Measurements from ENCODE around the gene SVOP.
A peak's percentile ranks its signal among the peaks of the same experiment; 100 is the strongest.
"Not testable (repeated sequence)": the region's sequence is repeated elsewhere in the genome, so short reads cannot be mapped to it uniquely, and the experiment has no call there.

The SVOP gene, protein sequence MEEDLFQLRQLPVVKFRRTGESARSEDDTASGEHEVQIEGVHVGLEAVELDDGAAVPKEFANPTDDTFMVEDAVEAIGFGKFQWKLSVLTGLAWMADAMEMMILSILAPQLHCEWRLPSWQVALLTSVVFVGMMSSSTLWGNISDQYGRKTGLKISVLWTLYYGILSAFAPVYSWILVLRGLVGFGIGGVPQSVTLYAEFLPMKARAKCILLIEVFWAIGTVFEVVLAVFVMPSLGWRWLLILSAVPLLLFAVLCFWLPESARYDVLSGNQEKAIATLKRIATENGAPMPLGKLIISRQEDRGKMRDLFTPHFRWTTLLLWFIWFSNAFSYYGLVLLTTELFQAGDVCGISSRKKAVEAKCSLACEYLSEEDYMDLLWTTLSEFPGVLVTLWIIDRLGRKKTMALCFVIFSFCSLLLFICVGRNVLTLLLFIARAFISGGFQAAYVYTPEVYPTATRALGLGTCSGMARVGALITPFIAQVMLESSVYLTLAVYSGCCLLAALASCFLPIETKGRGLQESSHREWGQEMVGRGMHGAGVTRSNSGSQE

DNA sequence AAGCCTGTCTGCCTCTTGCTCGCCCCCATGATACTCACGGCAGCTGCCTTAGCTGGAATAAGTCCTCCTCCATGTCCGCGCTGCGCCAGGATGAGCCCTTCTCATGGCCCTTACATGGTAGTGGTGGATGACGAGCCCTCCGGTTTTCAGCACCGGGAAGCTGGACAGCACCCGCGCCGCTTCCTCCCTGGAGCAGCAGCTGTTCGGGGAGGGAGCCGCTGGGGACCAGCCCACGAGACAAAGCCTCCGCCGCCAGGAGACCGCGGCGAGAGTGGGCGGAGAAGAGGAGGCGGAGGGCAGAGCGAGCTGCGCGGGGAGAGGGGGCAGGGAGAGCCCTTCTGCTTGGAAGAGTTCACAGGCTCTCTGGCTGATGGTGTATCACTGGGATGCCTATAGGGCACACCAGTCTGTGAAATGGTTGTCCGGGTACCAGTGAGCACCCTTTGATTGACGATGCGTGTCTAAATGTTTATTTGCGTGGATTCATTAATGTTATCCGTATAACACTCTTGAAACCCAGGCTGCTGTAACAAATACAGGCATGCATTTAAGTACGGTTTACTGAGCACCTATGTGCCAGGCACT is at the start of gene SVOP:
TSS of gene SVOP (minus strand) at position 273 of the 585 bp plus-strand sequence. CDS start at position 73, 200 bp downstream.
- peak; percentile 25 to 32 for DNase-seq (ENCODE audit: low read depth in 2 of 2)

- DNase-seq (ENCODE audit: low read depth in 2 of 2) = no peak
These were observed 48.7 kb upstream of the SVOP start for GRCh38 chr12:109069307-109070271.

DNA sequence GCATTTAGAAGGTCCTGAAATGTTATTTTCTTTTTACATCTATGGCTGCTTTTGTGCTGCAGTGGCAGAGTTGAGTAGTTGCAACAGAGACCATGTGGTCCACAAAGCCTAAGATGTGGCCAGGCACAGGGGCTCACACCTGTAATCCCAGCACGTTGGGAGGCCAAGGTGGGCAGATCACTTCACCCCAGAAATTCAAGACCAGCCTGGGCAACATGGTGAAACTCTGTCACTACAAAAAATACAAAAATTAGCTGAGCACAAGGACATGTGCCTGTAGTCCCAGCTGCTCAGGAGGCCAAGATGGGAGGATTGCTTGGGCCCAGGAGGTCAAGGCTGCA is 45.0 kb upstream of the SVOP start:
- DNase-seq (ENCODE audit: low read depth in 2 of 2) = no peak

- DNase-seq (ENCODE audit: low read depth in 2 of 2) = no peak
These were observed 44.4 kb upstream of the SVOP start for GRCh38 chr12:109065154-109065852.

- DNase-seq (ENCODE audit: low read depth in 2 of 2) = no peak
These were observed 43.3 kb upstream of the SVOP start for GRCh38 chr12:109064143-109064542.

GRCh38 chr12:109058773-109059172 is 37.9 kb upstream of the SVOP start:
- DNase-seq (ENCODE audit: low read depth in 2 of 2) = no peak

DNA sequence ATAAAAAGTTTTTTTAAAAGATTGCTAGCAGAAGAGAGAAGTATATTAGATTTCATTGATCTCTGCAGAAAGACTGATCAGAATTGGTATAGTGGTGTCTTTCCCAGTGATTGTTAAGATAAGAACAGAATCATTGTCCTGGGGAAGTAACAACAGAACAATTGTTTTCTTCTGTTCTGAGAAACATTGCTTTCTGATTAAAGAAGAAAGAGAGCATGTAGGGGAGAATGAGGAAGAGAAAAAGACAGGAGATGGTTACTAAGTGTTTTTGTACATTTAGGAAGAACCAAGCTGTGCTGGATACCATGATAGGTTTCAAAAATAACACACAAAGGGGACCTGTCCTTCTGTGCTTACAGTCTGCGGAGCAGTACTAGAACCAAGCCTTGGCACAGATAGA is 36.5 kb upstream of the SVOP start:
- DNase-seq (ENCODE audit: low read depth in 2 of 2) = no peak

DNA sequence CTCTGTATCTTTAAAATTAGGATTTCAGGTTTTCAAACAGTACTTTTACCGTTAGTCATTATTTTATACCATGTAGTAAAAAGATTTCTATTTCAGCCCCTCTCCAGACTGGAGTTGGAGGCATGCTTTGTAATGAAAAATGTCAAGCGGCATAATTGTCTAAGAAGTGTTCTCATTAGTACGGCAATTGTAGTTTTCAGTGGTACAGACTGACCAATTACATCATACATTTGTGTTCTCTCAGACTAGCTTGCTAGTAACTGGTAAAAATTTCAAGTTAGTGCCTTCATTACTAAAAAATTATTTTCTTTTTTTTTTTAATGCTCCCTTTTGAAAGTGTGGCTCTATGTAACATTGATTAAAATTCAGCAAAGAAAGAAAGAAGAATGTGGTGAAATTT is 36.0 kb upstream of the SVOP start:
- no peak for DNase-seq (ENCODE audit: low read depth in 2 of 2)

GRCh38 chr12:109054520-109054919 is 33.7 kb upstream of the SVOP start:
- DNase-seq (ENCODE audit: low read depth in 2 of 2) = no peak

- DNase-seq (ENCODE audit: low read depth in 2 of 2) = not testable (repeated sequence)
These were observed 33.3 kb upstream of the SVOP start for GRCh38 chr12:109054124-109054513.

DNA sequence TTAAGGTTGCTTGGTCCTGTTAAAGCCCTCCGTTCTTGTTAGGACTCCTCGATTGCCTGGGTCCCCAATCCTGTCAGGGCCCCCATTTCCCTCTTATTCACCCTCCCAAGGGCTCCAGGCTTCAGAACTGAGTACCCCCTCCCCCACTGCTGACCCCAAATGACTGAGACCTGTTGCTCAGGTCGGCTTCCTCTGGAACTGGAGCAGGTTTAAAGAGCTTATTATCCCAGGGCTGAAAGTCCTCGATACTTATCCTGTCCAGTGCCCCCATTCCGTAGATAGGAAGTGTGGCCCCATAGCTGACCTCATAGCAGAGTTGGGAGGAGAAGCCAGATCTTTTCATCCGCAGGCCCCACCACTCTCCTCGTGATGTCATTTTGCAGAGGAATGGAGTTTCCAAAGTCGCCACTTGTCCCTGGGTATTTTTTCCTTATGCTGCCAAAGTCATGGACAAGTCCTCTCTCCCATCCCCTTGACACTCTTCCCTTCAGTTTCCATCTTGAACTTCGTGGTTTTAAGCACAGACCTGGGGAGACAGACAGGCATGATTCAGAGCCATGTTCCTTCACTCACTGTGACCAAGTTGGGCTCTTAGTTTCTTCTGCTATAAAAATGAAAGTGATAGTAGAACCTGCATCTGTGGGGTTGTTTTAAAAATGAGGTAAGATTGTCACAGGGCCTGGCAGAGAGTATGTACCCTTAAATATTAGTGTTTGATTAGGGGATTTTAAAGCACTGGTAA is 32.7 kb upstream of the SVOP start:
- no peak for DNase-seq (ENCODE audit: low read depth in 2 of 2)

- DNase-seq (ENCODE audit: low read depth in 2 of 2) = peak; percentile 69 to 74
These were observed 31.8 kb upstream of the SVOP start, which contains the start of gene USP30 for GRCh38 chr12:109052414-109053323. TSS of gene USP30 (plus strand) at chr12:109052576. CDS start at chr12:109052679, 103 bp downstream.

GRCh38 chr12:109052097-109052413 is 31.2 kb upstream of the SVOP start:
- no peak for DNase-seq (ENCODE audit: low read depth in 2 of 2)

GRCh38 chr12:109049794-109050193 is 28.9 kb upstream of the SVOP start:
- not testable (repeated sequence) for DNase-seq (ENCODE audit: low read depth in 2 of 2)

- not testable (repeated sequence) for DNase-seq (ENCODE audit: low read depth in 2 of 2)
These were observed 27.8 kb upstream of the SVOP start for GRCh38 chr12:109048706-109049105.

DNA sequence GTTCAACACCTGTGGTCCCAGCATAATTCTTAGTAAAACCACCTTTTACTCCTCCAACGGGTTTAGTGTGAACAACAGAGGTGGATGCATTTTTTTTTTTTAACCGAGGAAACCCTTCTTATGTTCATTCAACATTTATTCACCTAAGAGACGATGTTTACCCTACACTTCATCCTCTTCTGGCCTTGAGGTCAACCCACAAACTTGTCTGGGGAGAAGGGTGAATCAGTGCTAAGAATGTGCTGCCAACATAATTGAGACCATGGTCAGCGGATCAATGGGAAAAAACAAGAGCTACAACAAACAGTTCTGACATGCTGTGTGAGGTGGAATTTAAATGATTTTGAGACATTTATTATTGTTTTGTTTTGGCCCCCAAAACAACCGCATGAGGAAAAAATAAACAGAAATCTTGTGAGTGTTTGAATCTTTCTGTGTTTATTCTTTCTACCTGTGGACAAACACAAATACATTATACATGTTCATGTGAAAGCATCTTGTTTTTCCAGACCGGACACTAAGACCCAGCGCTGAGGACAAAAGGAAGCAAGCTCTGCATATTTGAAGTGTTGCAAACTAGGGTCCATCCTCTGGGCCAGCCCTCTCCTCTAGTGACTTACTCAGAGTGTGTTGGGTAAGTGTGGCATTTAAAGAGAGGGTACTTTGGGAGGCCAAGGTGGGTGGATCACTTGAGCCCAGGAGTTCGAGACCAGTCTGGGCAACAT is 26.4 kb upstream of the SVOP start:
- DNase-seq (ENCODE audit: low read depth in 2 of 2) = no peak

DNA sequence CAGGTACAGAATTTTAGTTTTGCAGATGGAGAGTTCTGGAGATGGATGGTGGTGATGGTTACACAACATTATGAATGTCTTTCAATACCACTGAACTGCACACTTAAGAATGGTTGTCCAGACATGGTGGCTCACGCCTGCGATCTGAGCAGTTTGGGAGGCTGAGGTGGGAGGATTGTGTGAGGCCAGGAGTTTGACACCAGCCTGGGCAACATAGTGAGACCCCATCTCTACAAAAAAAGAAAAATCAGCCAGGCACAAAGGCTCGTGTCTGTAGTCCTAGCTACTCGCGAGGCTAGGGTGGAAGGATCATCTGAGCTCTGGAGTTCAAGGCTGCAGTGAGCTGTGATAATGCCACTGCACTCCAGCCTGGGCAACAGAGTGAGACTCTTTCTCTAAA is 23.4 kb upstream of the SVOP start:
- DNase-seq (ENCODE audit: low read depth in 2 of 2) = no peak

GRCh38 chr12:109036975-109037374 is 16.1 kb upstream of the SVOP start:
- no peak for DNase-seq (ENCODE audit: low read depth in 2 of 2)
